Peyer's patch (tissue), 4 donors: ENCODE measurements around the gene PITX1.

Experiments used
- POLR2A ChIP-seq, 2 donors: fragments of 450-650 bp; IDR thresholded peaks; one replicate each; pipeline ENCODE4 v1.5.1; 2017; ENCODE audit warnings: antibody characterized with exemption in 2 of 2, mild to moderate bottlenecking in 2 of 2, moderate library complexity in 2 of 2
- TF ChIP-seq, protein P1 (sequence below), 6 experiments: fragments of 450-650 bp in 4 of 6; fragments of 200-600 bp in 2 of 6; sonication (generic) in 1 of 6; IDR thresholded peaks; one replicate each; pipeline ENCODE4 v1.5.1; 2017 to 2019; ENCODE audit warnings: antibody characterized with exemption in 6 of 6, mild to moderate bottlenecking in 3 of 6, moderate library complexity in 1 of 6

DNA sequence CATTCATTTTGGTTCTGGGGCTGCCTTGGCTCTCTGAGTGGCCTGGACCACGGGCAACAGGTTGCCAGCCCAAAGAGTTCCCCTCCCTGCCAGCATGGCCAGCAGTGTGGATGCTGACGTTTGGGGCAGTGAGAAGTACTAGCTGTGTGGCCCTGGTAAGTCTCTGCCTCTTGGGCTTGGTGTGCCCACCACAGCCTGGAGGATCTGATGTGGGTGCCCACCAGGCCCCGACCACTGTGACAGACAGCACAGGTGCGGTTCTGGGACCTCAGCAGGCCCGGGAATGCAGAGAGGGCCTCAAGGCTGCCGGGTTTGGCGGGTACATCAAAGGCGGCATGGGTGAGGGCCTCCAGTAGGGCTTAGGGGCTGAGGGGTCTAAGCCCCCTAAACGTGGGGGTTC, 33.6 kb upstream of the PITX1 start:
- TF ChIP-seq, protein P1, sequence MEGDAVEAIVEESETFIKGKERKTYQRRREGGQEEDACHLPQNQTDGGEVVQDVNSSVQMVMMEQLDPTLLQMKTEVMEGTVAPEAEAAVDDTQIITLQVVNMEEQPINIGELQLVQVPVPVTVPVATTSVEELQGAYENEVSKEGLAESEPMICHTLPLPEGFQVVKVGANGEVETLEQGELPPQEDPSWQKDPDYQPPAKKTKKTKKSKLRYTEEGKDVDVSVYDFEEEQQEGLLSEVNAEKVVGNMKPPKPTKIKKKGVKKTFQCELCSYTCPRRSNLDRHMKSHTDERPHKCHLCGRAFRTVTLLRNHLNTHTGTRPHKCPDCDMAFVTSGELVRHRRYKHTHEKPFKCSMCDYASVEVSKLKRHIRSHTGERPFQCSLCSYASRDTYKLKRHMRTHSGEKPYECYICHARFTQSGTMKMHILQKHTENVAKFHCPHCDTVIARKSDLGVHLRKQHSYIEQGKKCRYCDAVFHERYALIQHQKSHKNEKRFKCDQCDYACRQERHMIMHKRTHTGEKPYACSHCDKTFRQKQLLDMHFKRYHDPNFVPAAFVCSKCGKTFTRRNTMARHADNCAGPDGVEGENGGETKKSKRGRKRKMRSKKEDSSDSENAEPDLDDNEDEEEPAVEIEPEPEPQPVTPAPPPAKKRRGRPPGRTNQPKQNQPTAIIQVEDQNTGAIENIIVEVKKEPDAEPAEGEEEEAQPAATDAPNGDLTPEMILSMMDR (IDR thresholded peaks at IDR 0.05) = no peak
- no peak for TF ChIP-seq POLR2A (IDR thresholded peaks at IDR 0.05)
